ENCODE data around the gene SNRPA1. TPM values are rescaled to one million over a fixed set of nuclear protein-coding genes. Genes with fewer than 3 reads are reported as not detected.

The SNRPA1 gene
- total RNA-seq, 1 donor from 2014 or later, result 62.4 TPM

GRCh38 chr15:101250873-101251829 is 43.9 kb downstream of the SNRPA1 start:
- peak overlapping the region; percentile 85 for H3K4me3 ChIP-seq (ENCODE audit: low read depth, low read length)
- no peak for DNase-seq (ENCODE audit: low read depth)
- TF ChIP-seq CTCF (conservative IDR thresholded peaks at IDR 0.05; ENCODE audit: low read depth, low read length), result no peak

GRCh38 chr15:101250341-101250831 is 44.7 kb downstream of the SNRPA1 start:
- TF ChIP-seq CTCF (conservative IDR thresholded peaks at IDR 0.05; ENCODE audit: low read depth, low read length), result no peak
- peak overlapping the region; percentile 85 for H3K4me3 ChIP-seq (ENCODE audit: low read depth, low read length)
- DNase-seq (ENCODE audit: low read depth), result peak; percentile 82

GRCh38 chr15:101248274-101248673 is 46.8 kb downstream of the SNRPA1 start:
- no peak for DNase-seq (ENCODE audit: low read depth)
- no peak for TF ChIP-seq CTCF (conservative IDR thresholded peaks at IDR 0.05; ENCODE audit: low read depth, low read length)

GRCh38 chr15:101246824-101247745 is 48.0 kb downstream of the SNRPA1 start:
- no peak for DNase-seq (ENCODE audit: low read depth)
- no peak overlapping the region for H3K4me3 ChIP-seq (ENCODE audit: low read depth, low read length)
- no peak for TF ChIP-seq CTCF (conservative IDR thresholded peaks at IDR 0.05; ENCODE audit: low read depth, low read length)

More at GRCh38 chr15:101248274-101248673, 46.8 kb downstream of the SNRPA1 start:
- H3K4me3 ChIP-seq (ENCODE audit: low read depth, low read length), result no peak overlapping the region

- H3K4me3 ChIP-seq (ENCODE audit: low read depth, low read length), result no peak overlapping the region
- no peak for TF ChIP-seq CTCF (conservative IDR thresholded peaks at IDR 0.05; ENCODE audit: low read depth, low read length)
- DNase-seq (ENCODE audit: low read depth), result no peak
Measured at GRCh38 chr15:101246391-101246790, 48.7 kb downstream of the SNRPA1 start.

- no peak for DNase-seq (ENCODE audit: low read depth)
- no peak for TF ChIP-seq CTCF (conservative IDR thresholded peaks at IDR 0.05; ENCODE audit: low read depth, low read length)
- H3K4me3 ChIP-seq (ENCODE audit: low read depth, low read length), result no peak overlapping the region
Measured at GRCh38 chr15:101244889-101245668, 50.0 kb downstream of the SNRPA1 start.
